ENCODE measurements around the gene STK32C.

GRCh38 chr10:132342553-132342952, 34.8 kb upstream of the STK32C start:
- no peak for TF ChIP-seq EP300 (IDR thresholded peaks at IDR 0.05)
- TF ChIP-seq, protein P1, sequence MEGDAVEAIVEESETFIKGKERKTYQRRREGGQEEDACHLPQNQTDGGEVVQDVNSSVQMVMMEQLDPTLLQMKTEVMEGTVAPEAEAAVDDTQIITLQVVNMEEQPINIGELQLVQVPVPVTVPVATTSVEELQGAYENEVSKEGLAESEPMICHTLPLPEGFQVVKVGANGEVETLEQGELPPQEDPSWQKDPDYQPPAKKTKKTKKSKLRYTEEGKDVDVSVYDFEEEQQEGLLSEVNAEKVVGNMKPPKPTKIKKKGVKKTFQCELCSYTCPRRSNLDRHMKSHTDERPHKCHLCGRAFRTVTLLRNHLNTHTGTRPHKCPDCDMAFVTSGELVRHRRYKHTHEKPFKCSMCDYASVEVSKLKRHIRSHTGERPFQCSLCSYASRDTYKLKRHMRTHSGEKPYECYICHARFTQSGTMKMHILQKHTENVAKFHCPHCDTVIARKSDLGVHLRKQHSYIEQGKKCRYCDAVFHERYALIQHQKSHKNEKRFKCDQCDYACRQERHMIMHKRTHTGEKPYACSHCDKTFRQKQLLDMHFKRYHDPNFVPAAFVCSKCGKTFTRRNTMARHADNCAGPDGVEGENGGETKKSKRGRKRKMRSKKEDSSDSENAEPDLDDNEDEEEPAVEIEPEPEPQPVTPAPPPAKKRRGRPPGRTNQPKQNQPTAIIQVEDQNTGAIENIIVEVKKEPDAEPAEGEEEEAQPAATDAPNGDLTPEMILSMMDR (IDR thresholded peaks at IDR 0.05), result no peak
- no peak for TF ChIP-seq POLR2AphosphoS5 (IDR thresholded peaks at IDR 0.05)
- TF ChIP-seq POLR2A (IDR thresholded peaks at IDR 0.05), result no peak

All from suprapubic skin (tissue), 4 donors.